Measurements from ENCODE around the gene CACNA1I.

The CACNA1I gene

DNA sequence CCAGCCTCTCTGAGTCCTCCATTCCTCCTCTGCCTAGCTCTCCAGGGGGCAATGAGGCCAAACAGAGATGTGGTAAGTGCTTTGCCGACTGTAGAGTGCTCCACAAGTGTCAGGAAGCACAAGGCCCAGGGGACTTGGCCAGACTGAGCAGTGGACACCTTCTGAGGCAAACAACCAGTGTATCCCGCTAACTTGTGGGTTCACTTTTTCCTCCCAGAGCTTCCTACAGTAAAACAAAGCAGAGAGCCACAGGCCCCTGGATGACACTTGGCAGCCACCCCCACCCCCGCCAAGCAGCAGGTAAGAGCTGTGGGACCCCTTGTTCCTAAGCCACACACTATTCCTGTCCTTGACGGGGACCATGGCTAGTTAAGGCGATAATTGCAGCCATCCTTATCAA, 160.9 kb downstream of the CACNA1I start:
- no peak overlapping the region for H3K9ac ChIP-seq (ENCODE audit: low read length)
- H3F3A ChIP-seq (ENCODE audit: insufficient read depth): no peaks in the 10 kb centered on the region
- H3K36me3 ChIP-seq (ENCODE audit: low read length): no peaks in the 10 kb centered on the region
- no peaks in the 10 kb centered on the region for H3K27me3 ChIP-seq (ENCODE audit: low read length)
- H3K9me2 ChIP-seq (replicated peaks; ENCODE audit: insufficient read depth, low read length): no peaks in the 10 kb centered on the region
- no peak overlapping the region for H3K4me3 ChIP-seq (ENCODE audit: insufficient read depth, low read length, poor library complexity, severe bottlenecking)
- no peaks in the 10 kb centered on the region for H3K79me2 ChIP-seq (ENCODE audit: insufficient read depth, low read length)
- H3K9me3 ChIP-seq (ENCODE audit: insufficient read depth, low read length): no peaks in the 10 kb centered on the region
- no peak overlapping the region for H3K4me2 ChIP-seq (ENCODE audit: low read depth, low read length, poor library complexity, severe bottlenecking)
- H3K27ac ChIP-seq (ENCODE audit: low read depth, low read length): no peak overlapping the region
- no peak for TF ChIP-seq EZH2phosphoT487 (conservative IDR thresholded peaks at IDR 0.05; ENCODE audit: low read length)
- TF ChIP-seq, protein P1, sequence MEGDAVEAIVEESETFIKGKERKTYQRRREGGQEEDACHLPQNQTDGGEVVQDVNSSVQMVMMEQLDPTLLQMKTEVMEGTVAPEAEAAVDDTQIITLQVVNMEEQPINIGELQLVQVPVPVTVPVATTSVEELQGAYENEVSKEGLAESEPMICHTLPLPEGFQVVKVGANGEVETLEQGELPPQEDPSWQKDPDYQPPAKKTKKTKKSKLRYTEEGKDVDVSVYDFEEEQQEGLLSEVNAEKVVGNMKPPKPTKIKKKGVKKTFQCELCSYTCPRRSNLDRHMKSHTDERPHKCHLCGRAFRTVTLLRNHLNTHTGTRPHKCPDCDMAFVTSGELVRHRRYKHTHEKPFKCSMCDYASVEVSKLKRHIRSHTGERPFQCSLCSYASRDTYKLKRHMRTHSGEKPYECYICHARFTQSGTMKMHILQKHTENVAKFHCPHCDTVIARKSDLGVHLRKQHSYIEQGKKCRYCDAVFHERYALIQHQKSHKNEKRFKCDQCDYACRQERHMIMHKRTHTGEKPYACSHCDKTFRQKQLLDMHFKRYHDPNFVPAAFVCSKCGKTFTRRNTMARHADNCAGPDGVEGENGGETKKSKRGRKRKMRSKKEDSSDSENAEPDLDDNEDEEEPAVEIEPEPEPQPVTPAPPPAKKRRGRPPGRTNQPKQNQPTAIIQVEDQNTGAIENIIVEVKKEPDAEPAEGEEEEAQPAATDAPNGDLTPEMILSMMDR (IDR thresholded peaks at IDR 0.05; ENCODE audit: insufficient read depth, low read length, poor library complexity, severe bottlenecking): no peak
- no peaks in the 10 kb centered on the region for H4K20me1 ChIP-seq (ENCODE audit: low read depth, low read length)
- no peak overlapping the region for H2AFZ ChIP-seq (ENCODE audit: low read depth, low read length, severe bottlenecking)

GRCh38 chr22:39731881-39732555, 161.5 kb downstream of the CACNA1I start:
- H3K27me3 ChIP-seq (ENCODE audit: low read length): no peaks in the 10 kb centered on the region
- TF ChIP-seq EZH2phosphoT487 (conservative IDR thresholded peaks at IDR 0.05; ENCODE audit: low read length): no peak
- TF ChIP-seq, protein P1 (IDR thresholded peaks at IDR 0.05; ENCODE audit: insufficient read depth, low read length, poor library complexity, severe bottlenecking): no peak
- H3K4me2 ChIP-seq (ENCODE audit: low read depth, low read length, poor library complexity, severe bottlenecking): no peak overlapping the region
- no peaks in the 10 kb centered on the region for H3K9me2 ChIP-seq (replicated peaks; ENCODE audit: insufficient read depth, low read length)
- no peak overlapping the region for H3K4me3 ChIP-seq (ENCODE audit: insufficient read depth, low read length, poor library complexity, severe bottlenecking)
- no peak overlapping the region for H3K27ac ChIP-seq (ENCODE audit: low read depth, low read length)
- H3F3A ChIP-seq (ENCODE audit: insufficient read depth): no peaks in the 10 kb centered on the region
- no peak overlapping the region for H3K9ac ChIP-seq (ENCODE audit: low read length)
- no peaks in the 10 kb centered on the region for H3K9me3 ChIP-seq (ENCODE audit: insufficient read depth, low read length)
- H3K79me2 ChIP-seq (ENCODE audit: insufficient read depth, low read length): no peaks in the 10 kb centered on the region
- no peaks in the 10 kb centered on the region for H4K20me1 ChIP-seq (ENCODE audit: low read depth, low read length)
- no peak overlapping the region for H2AFZ ChIP-seq (ENCODE audit: low read depth, low read length, severe bottlenecking)
- no peaks in the 10 kb centered on the region for H3K36me3 ChIP-seq (ENCODE audit: low read length)

GRCh38 chr22:39732625-39733024, 162.1 kb downstream of the CACNA1I start:
- no peaks in the 10 kb centered on the region for H3K9me3 ChIP-seq (ENCODE audit: insufficient read depth, low read length)
- no peaks in the 10 kb centered on the region for H3K9me2 ChIP-seq (replicated peaks; ENCODE audit: insufficient read depth, low read length)
- H3K27ac ChIP-seq (ENCODE audit: low read depth, low read length): no peak overlapping the region
- no peaks in the 10 kb centered on the region for H3F3A ChIP-seq (ENCODE audit: insufficient read depth)
- H3K9ac ChIP-seq (ENCODE audit: low read length): no peak overlapping the region
- H3K27me3 ChIP-seq (ENCODE audit: low read length): no peaks in the 10 kb centered on the region
- TF ChIP-seq EZH2phosphoT487 (conservative IDR thresholded peaks at IDR 0.05; ENCODE audit: low read length): no peak
- TF ChIP-seq, protein P1 (IDR thresholded peaks at IDR 0.05; ENCODE audit: insufficient read depth, low read length, poor library complexity, severe bottlenecking): no peak
- H4K20me1 ChIP-seq (ENCODE audit: low read depth, low read length): no peaks in the 10 kb centered on the region
- no peaks in the 10 kb centered on the region for H3K79me2 ChIP-seq (ENCODE audit: insufficient read depth, low read length)
- no peak overlapping the region for H3K4me3 ChIP-seq (ENCODE audit: insufficient read depth, low read length, poor library complexity, severe bottlenecking)
- no peak overlapping the region for H2AFZ ChIP-seq (ENCODE audit: low read depth, low read length, severe bottlenecking)
- no peaks in the 10 kb centered on the region for H3K36me3 ChIP-seq (ENCODE audit: low read length)
- H3K4me2 ChIP-seq (ENCODE audit: low read depth, low read length, poor library complexity, severe bottlenecking): no peak overlapping the region

Measured in SU-DHL-6 (cell line).